ENCODE results near the gene KCNMA1.

The KCNMA1 gene

GRCh38 chr10:77565590-77566023 is 72.0 kb downstream of the KCNMA1 start:
- in situ Hi-C loops (cut with MboI; ENCODE audit: low sequenced_read_pairs), result no loop called here

DNA sequence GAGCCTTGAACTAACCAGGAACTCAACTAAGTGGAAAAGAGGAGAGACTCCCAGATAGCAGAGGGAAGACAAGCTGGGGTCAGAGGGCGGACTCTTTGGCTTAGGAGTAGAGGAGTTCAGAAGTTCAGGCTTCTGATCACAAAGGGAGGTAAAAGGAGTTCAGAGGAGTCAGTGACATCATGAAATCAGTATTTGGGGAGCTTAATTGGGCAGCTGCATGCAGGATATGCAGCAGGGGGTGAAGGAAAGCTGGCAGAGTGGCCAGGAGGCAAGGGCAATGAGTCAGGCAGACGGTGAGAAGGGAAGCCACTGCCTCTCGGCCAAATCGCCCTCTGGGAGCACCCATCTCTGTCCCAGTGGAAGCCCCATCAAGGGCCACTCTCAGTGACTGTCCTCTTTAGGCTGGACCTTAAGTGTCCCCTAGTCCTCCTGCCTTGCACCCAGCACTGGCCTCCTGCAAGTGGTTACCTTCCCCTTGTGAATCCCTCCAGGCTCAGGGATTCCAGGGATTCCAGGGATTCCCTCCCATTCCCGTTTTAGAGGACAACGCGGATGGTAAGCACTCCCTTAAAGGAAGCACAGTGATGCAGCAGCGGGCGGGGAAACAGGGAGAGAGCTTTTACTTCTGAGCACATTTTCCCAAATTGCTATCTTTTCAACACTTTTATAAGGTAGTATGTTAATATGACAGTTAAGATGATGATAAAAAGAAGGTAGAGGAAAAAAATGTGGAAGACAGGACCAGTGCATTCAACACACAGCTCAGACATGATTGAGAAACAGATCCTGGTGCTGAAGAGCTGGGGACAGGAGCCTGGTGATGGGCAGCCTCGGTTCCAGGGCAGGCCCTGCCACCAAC is 72.6 kb downstream of the KCNMA1 start:
- in situ Hi-C loops (cut with MboI; ENCODE audit: low sequenced_read_pairs), result no loop called here

DNA sequence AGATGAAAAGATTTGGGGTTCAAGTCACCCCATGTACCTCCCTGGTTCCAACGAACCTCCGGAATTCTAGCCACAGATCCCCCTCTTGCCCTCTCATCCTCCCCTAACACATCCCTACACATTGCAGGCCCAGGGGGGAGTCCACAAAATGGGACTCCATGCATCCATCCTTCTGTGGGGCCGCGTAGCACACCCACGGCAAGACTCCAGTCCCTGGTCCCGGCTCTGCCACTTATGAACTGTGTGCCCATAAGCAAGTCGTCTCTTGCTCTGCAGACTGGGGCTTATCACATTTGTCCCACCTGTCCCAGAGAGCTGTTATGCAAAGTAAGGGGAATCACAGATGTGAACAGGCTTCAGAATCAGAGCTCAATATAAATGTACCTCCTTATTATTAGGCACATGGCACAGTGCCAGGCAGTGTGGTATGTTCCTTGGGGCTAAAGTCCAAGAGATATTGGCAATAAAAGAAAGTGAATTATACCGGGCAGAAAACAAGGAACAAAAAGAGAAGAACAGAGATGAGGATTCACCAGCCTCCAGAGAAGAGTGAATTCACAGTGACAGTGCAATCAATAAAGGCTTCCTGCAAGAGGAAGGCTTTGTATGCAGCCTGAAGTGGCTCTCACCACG is 73.9 kb downstream of the KCNMA1 start:
- in situ Hi-C loops (cut with MboI; ENCODE audit: low sequenced_read_pairs), result no loop called here

DNA sequence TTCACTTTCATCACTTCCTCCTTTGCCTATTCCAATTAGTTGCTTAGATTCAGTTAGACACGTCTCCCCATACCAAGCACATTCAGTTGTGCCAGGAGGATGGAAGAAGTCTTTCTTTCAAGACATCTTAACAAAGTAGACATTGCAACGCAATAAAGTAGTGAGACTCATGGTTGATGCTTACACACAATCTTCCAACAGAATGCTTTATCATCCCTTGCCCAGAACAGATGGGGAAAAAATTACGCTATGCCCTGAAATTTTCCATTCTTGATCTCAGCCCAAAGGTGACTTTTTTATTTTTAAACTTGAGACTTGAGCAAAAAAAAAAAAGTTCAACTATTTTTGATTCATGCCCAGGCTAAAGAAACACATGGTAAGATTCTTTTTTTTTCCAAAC is 74.9 kb downstream of the KCNMA1 start:
- in situ Hi-C loops (cut with MboI; ENCODE audit: low sequenced_read_pairs), result no loop called here

- in situ Hi-C loops (cut with MboI; ENCODE audit: low sequenced_read_pairs), result no loop called here
Observed at GRCh38 chr10:77561991-77562390, 75.6 kb downstream of the KCNMA1 start.

- in situ Hi-C loops (cut with MboI; ENCODE audit: low sequenced_read_pairs), result no loop called here
Observed at GRCh38 chr10:77560471-77560870, 77.1 kb downstream of the KCNMA1 start.

DNA sequence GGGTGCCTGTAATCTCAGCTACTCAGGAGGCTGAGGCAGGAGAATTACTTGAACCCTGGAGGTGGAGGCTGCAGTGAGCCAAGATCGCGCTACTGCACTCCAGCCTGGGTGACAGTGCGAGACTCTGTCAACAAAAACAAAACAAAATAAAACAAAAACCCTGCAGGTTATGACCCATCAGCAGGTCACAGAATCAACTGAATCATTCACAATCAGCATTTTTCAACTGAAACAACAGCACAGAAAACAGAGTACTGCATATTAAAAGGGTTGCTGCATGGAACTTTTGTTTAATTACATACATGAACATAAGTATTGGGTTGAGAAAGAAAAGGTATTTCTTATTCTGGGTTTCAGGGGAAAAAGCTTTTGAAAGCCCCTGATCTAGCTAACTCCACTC is 77.6 kb downstream of the KCNMA1 start:
- in situ Hi-C loops (cut with MboI; ENCODE audit: low sequenced_read_pairs), result no loop called here

DNA sequence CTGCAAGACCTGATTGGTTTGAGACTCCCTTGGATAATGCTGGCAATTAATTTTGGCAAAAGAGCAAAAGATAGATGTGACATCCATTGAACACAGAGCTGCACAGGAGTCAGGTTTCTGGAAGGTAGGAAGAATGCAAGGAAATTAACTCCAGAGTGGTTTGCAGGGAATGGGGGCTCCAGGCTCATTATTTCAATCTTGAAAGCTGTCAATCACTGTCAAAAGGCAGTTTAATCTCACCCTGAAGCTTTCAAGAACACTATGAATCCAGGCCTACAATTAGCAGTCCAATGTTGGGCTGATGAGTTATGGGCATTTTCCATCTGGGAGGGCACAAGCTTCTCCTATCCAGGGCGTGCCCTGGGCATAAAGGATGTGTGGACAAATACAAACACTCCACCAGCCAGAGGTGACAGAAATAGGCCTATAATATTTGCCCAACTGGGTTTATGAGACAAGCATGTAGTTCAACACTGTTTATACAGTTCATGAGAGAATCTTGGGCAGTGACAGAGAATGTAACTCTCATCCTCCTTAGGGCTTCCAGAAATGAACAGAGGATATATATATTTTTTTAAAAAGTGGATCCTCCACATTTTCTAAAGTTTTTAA is 80.5 kb downstream of the KCNMA1 start:
- in situ Hi-C loops (cut with MboI; ENCODE audit: low sequenced_read_pairs), result no loop called here

DNA sequence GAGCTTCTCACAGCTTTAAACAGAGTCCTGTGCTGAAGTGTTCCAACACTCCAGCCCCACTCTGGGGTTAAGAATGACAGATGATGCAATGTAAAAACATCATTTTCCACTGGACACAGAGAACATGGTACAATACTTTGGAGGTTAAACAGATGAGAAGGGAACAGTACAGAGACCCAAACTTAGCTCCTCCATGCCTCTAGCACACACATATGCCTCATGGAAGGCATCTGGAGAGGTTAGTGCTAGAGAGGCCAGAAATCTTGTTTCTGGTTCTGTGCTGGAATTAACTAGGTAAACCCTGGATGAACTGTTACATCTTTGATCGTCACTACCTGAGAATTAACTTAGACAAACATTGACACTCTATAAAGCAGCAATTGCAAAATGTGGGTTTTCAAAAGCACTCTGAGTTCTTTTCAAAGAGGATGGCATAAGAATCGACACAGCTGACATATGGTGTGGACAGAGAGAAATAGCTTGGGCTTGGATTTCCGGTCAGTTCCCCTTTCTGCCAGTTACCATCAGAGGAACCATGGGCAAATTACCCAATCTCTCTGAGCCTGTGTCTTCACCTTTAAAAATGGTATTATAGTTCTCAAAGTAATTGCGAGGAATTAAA is 81.9 kb downstream of the KCNMA1 start:
- in situ Hi-C loops (cut with MboI; ENCODE audit: low sequenced_read_pairs), result no loop called here

- in situ Hi-C loops (cut with MboI; ENCODE audit: low sequenced_read_pairs), result no loop called here
Observed at GRCh38 chr10:77554996-77555397, 82.6 kb downstream of the KCNMA1 start.

- in situ Hi-C loops (cut with MboI; ENCODE audit: low sequenced_read_pairs), result no loop called here
Observed at GRCh38 chr10:77553966-77554365, 83.6 kb downstream of the KCNMA1 start.

DNA sequence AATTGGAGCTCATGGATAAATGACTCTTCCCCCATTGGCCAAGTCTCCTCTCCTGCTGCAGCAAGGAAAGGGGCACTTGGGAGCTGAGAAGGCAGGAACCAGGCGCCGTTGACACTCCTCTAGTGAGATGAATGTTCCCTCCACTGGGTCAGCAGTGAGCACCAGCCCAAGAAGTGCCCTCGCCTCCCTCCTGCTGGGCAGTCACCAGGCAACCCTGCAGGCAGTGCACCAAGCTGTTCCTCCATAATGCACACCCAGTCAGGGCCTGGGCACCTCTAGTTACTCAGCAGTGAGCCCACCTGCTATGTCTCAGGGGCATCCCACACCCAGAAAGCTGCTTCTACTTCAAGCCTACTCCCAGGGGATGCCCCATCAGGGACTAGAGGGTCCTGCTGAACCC is 84.3 kb downstream of the KCNMA1 start:
- in situ Hi-C loops (cut with MboI; ENCODE audit: low sequenced_read_pairs), result no loop called here

- in situ Hi-C loops (cut with MboI; ENCODE audit: low sequenced_read_pairs), result no loop called here
Observed at GRCh38 chr10:77552252-77552651, 85.4 kb downstream of the KCNMA1 start.

GRCh38 chr10:77550378-77550777 is 87.2 kb downstream of the KCNMA1 start:
- in situ Hi-C loops (cut with MboI; ENCODE audit: low sequenced_read_pairs), result no loop called here

DNA sequence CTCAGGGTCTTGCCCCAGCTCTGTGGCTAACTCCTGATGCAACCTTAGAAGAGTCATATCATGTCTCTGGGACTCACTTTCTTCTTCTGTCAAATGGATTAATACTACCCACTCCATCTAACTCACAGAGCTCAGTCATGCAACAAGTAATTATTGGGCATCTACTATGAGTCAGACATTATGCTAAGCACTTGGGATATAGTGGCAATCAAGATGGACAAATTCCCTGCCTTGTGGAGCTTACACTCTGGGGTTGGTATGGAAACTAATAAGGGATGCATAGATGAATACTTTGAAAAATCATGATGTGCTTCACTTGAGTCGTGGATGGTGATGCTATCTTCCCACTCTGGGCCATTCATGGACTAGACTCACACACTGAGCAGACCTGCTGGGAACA is 88.9 kb downstream of the KCNMA1 start:
- in situ Hi-C loops (cut with MboI; ENCODE audit: low sequenced_read_pairs), result no loop called here

DNA sequence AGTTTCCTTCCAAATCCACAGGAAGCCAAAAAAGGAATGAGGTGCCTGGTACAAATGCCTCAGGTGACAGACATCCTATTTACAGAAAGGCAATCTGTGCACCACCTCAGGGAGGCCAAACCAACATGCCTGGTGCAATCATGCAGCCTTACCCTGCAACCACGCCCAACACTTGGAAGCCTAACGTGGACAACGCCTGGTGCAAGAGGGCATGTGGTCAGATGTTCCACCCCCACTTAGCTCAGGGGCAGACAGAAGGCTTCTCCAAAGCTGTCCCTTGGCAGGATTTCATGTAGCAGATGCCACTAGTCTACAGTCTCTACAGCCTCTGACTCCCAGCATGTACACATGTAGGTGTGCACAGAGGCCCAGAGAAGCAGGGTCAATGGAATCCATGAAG is 89.5 kb downstream of the KCNMA1 start:
- in situ Hi-C loops (cut with MboI; ENCODE audit: low sequenced_read_pairs), result no loop called here

DNA sequence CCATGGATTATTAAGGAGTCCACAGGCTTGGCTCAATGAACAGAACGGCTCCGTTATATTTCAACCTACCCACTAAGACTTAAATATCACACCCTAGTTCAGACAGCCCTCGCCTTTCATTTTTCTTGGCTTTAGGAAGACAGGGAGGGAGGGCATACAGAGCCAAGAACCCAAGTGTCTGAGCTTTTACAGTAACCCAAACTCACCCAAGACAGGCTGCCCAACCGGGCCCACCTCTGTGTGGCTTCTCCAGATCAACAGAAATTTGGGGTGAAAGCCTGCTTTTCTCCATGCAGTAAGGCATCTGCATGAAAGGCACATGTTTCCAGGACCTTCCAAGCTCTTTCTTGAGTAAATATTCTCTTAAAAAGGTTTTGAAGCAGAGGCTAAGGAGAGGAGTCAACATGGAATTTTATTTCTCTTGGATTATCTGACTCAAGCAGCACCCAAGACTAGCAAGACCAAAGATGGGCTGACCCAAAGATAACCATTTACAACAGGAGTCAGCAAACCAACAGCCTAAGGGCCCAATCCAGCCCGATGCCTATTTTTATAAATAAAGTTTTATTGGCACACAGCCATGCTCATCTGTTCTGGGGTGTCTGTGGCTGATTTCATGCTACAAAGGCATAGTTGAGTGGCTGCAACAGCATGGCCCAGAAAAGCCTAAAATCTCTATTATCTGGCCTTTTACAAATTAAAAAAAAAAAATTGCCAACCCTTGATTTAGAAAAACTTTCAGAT is 90.1 kb downstream of the KCNMA1 start:
- in situ Hi-C loops (cut with MboI; ENCODE audit: low sequenced_read_pairs), result no loop called here

DNA sequence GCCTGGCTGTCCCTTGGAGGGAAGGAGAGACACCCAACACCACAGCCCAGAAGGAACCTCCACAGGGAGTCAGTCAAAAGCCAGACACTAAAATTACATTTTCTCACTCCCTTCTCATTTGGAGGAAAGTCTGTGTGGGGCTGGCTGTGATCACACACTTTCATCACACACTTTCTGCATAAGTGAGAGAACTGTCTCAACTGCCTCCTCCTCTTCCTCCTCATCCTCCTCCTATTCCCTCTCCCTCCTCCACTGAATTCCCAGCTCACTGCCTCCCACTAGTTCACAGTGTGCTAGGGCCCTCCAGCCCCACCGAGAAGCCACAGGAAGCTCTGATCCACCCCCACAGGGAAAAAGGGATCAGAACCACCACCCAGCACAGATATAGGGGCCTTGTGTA is 91.6 kb downstream of the KCNMA1 start:
- in situ Hi-C loops (cut with MboI; ENCODE audit: low sequenced_read_pairs), result no loop called here

DNA sequence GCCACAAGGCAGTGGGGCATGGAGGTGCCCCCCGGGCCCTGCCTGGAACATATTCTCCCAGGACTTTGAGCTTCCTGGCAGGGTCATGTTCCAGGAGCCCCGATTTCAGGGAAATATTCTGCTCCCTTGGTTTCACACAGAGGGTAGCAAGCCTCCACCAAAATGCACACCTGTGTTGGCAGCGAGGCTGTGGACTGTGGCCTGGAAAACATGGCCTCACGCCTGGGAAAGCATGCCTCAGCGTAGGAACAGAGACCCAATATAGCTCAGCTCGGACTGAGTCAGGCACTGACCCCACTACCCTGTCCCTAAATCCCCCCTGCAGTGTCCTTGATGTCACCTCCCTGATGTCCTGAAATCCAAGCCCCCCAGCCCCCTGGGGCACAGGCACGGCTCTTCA is 92.0 kb downstream of the KCNMA1 start:
- in situ Hi-C loops (cut with MboI; ENCODE audit: low sequenced_read_pairs), result no loop called here

DNA sequence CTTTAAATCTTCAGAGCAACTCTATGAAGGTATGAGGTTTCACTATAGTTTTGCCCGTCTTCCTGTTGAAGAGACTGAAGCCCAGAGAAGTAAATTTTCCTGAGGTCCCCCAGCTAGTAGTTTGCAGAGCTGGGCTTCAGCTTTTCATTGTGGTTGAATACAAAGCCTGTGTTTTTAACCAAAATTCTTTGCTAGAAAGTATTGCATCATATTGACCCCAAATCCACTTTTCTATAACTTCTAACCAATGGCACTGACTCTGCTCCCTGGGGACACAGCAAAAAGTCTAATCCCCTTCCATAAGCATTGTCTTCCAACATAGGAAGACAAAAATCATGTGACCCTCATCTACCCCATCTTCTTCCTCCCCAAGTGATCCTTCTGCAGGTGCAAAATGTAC is 93.0 kb downstream of the KCNMA1 start:
- in situ Hi-C loops (cut with MboI; ENCODE audit: low sequenced_read_pairs), result no loop called here

- in situ Hi-C loops (cut with MboI; ENCODE audit: low sequenced_read_pairs), result no loop called here
Observed at GRCh38 chr10:77542710-77543259, 94.8 kb downstream of the KCNMA1 start.

Data from HL-60/S4 treated with retinoic acid at 250 ng/mL for 4 days and 3 days (cell line).